ENCODE results near the gene SDK2.

DNA sequence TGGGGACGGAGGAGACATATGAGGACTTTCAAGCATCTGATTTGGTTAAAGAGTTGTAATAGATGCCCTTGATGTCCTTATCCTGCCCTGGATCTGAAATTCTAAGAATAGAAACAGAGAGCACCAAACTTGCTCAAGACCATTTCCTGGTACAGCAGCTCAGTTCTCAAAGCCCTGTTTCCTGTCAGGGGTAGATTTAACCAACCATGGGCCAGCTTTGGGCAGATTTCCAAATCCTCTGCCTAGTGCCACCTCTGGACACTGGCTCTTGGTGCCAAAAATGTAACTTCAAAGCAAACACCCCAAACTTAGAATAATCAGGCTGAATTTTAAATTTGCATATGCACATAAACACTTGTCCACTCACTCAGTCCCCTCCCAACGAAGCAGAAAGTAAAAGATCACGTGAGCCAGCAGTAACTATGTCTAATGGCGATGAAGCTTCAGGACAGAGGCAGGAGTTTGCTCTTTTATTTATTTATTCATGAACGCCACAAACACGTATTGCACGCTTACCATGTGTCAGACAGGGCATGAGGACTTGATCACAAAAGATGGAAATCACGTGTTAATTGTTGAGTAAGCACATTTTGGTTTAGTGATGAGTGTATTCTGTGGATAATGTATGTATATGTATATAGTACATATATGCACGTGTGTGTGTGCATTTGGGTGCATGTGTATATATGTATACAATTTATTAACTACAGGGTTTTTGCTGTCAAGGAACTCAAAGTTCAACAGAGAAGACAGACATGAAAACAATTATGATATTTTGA is 23.1 kb upstream of the SDK2 start:
- TF ChIP-seq, protein P1, sequence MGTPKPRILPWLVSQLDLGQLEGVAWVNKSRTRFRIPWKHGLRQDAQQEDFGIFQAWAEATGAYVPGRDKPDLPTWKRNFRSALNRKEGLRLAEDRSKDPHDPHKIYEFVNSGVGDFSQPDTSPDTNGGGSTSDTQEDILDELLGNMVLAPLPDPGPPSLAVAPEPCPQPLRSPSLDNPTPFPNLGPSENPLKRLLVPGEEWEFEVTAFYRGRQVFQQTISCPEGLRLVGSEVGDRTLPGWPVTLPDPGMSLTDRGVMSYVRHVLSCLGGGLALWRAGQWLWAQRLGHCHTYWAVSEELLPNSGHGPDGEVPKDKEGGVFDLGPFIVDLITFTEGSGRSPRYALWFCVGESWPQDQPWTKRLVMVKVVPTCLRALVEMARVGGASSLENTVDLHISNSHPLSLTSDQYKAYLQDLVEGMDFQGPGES (IDR thresholded peaks at IDR 0.05; ENCODE audit: low read depth, low read length), result no peak
- TF ChIP-seq POLR2AphosphoS5 (IDR thresholded peaks at IDR 0.05; ENCODE audit: low read depth, low read length) (no peak), EZH2phosphoT487 (IDR thresholded peaks at IDR 0.05; ENCODE audit: borderline replicate concordance, low read depth) (no peak)
- TF ChIP-seq, protein P2, sequence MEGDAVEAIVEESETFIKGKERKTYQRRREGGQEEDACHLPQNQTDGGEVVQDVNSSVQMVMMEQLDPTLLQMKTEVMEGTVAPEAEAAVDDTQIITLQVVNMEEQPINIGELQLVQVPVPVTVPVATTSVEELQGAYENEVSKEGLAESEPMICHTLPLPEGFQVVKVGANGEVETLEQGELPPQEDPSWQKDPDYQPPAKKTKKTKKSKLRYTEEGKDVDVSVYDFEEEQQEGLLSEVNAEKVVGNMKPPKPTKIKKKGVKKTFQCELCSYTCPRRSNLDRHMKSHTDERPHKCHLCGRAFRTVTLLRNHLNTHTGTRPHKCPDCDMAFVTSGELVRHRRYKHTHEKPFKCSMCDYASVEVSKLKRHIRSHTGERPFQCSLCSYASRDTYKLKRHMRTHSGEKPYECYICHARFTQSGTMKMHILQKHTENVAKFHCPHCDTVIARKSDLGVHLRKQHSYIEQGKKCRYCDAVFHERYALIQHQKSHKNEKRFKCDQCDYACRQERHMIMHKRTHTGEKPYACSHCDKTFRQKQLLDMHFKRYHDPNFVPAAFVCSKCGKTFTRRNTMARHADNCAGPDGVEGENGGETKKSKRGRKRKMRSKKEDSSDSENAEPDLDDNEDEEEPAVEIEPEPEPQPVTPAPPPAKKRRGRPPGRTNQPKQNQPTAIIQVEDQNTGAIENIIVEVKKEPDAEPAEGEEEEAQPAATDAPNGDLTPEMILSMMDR (IDR thresholded peaks at IDR 0.05), result no peak
